SK-N-SH (cell line): ENCODE measurements around the gene AIF1. TPM values are rescaled to one million over a fixed set of nuclear protein-coding genes. Genes with fewer than 3 reads are reported as not detected.

ENCODE experiments used
- CTCF ChIA-PET: fragments of 300-600, 350-600 bp; formaldehyde crosslinking; extraction: SDS; loops from one replicate; lab custom pipeline; 2021; lab: Yijun Ruan, JAX
- POLR2A ChIA-PET: fragments of 350-600 bp; sonication (Branson Sonifier 250); formaldehyde crosslinking; extraction: SDS; loops from one replicate; lab custom pipeline; 2020; ENCODE audit warnings: antibody characterized with exemption, inconsistent platforms; lab: Yijun Ruan, JAX
- DNase-seq: peaks from one replicate; pipeline ENCODE4 v3.0.0; 2012
- H2AFZ ChIP-seq: fragments of 200-600 bp; sonication (generic); 2 replicates; pipeline ENCODE4 v1.8.1; 2016; ENCODE audit warnings: antibody characterized with exemption, mild to moderate bottlenecking, low read depth
- H3F3A ChIP-seq: fragments of 200-600 bp; sonication (generic); replicated peaks from 2 replicates; pipeline ENCODE3; 2016; ENCODE audit warnings: antibody characterized with exemption, mild to moderate bottlenecking; ENCODE audit not compliant: insufficient read depth
- H3K27ac ChIP-seq, 2 experiments: fragments of 200-500 bp in 1 of 2; fragments of 200-600 bp in 1 of 2; sonication (Bioruptor generic) in 1 of 2; sonication (generic), shearing (Covaris generic) in 1 of 2; 2 replicates each; pipeline versions ENCODE4 v1.5.1 to v1.6.1; 2014 to 2016; ENCODE audit warnings: low read depth in 2 of 2, inconsistent platforms in 1 of 2, low read length in 1 of 2, mild to moderate bottlenecking in 1 of 2, mixed read lengths in 1 of 2
- H3K27me3 ChIP-seq: fragments of 200-600 bp; sonication (generic), shearing (Covaris generic); 2 replicates; pipeline ENCODE4 v1.6.1; 2016; ENCODE audit warnings: mixed run types; ENCODE audit not compliant: insufficient read depth
- H3K36me3 ChIP-seq, 2 experiments: fragments of 200-500 bp in 1 of 2; fragments of 200-600 bp in 1 of 2; sonication (Bioruptor generic) in 1 of 2; sonication (generic) in 1 of 2; replicated peaks in 1 of 2; 2 replicates each; pipeline versions ENCODE3 to v1.5.1; 2014 to 2016; ENCODE audit warnings: low read length in 1 of 2, mild to moderate bottlenecking in 1 of 2; ENCODE audit not compliant: insufficient read depth in 2 of 2, control insufficient read depth in 1 of 2
- H3K4me1 ChIP-seq, 2 experiments: fragments of 200-500 bp in 1 of 2; fragments of 200-600 bp in 1 of 2; sonication (Bioruptor generic) in 1 of 2; sonication (generic), shearing (Covaris generic) in 1 of 2; 2 replicates each; pipeline versions ENCODE4 v1.5.1 to v1.6.1; 2014 to 2016; ENCODE audit warnings: low read depth in 1 of 2, low read length in 1 of 2, mixed run types in 1 of 2; ENCODE audit not compliant: insufficient read depth in 2 of 2, control insufficient read depth in 1 of 2
- H3K4me2 ChIP-seq: fragments of 200-600 bp; sonication (generic), shearing (Covaris generic); 2 replicates; pipeline ENCODE4 v1.6.1; 2017; ENCODE audit warnings: mixed run types
- H3K4me3 ChIP-seq, 2 experiments: fragments of 200-500 bp in 1 of 2; fragments of 200-600 bp in 1 of 2; sonication (Bioruptor generic) in 1 of 2; sonication (generic), shearing (Covaris generic) in 1 of 2; 2 replicates each; pipeline versions ENCODE4 v1.5.1 to v1.8.1; 2014 to 2016; ENCODE audit warnings: low read depth in 2 of 2, inconsistent platforms in 1 of 2, low read length in 1 of 2, mild to moderate bottlenecking in 1 of 2, mixed read lengths in 1 of 2, moderate library complexity in 1 of 2
- H3K79me2 ChIP-seq: fragments of 200-600 bp; sonication (generic); 2 replicates; pipeline ENCODE4 v1.8.1; 2017; ENCODE audit warnings: mild to moderate bottlenecking; ENCODE audit not compliant: insufficient read depth
- H3K9ac ChIP-seq: fragments of 200-600 bp; sonication (generic); 2 replicates; pipeline ENCODE4 v1.6.1; 2017; ENCODE audit warnings: mixed run types
- H3K9me2 ChIP-seq: fragments of 200-600 bp; sonication (generic); 2 replicates; pipeline ENCODE4 v1.6.1; 2017; ENCODE audit warnings: mixed run types
- H3K9me3 ChIP-seq: fragments of 200-600 bp; sonication (generic); 2 replicates; pipeline ENCODE4 v1.6.1; 2017; ENCODE audit warnings: mixed run types, mild to moderate bottlenecking, moderate library complexity
- H4K20me1 ChIP-seq: fragments of 200-600 bp; sonication (generic); 2 replicates; pipeline ENCODE4 v1.6.1; 2017; ENCODE audit warnings: mild to moderate bottlenecking, mixed run types; ENCODE audit not compliant: insufficient read depth
- CHD2 ChIP-seq: fragments of 150-350 bp; IDR thresholded peaks from 2 replicates; pipeline ENCODE4 v1.6.1; 2018; ENCODE audit warnings: low read length; ENCODE audit not compliant: partially characterized antibody
- ELF1 ChIP-seq: IDR thresholded peaks from 2 replicates; pipeline ENCODE4 v1.4.0; 2012
- EP300 ChIP-seq, 2 experiments: IDR thresholded peaks; 2 replicates each; pipeline versions ENCODE4 v1.4.0 to v1.6.1; 2012; ENCODE audit warnings: borderline replicate concordance in 1 of 2, low read depth in 1 of 2, low read length in 1 of 2
- EZH2phosphoT487 ChIP-seq: fragments of 200-600 bp; sonication (generic); IDR thresholded peaks from 2 replicates; pipeline ENCODE4 v1.6.1; 2017; ENCODE audit warnings: low read depth, mixed run types, mild to moderate bottlenecking, antibody characterized with exemption, moderate library complexity, borderline replicate concordance
- FOSL2 ChIP-seq: IDR thresholded peaks from 2 replicates; pipeline ENCODE4 v1.4.0; 2012; ENCODE audit warnings: low read depth, mild to moderate bottlenecking, moderate library complexity, borderline replicate concordance
- GABPA ChIP-seq: IDR thresholded peaks from 2 replicates; pipeline ENCODE4 v1.4.0; 2012; ENCODE audit warnings: low read depth, mild to moderate bottlenecking
- GATA2 ChIP-seq: sonication (generic); formaldehyde crosslinking; IDR thresholded peaks from 2 replicates; pipeline ENCODE4 v1.5.0; 2020; ENCODE audit warnings: mild to moderate bottlenecking, missing genetic modification reagents
- JUND ChIP-seq: IDR thresholded peaks from 2 replicates; pipeline ENCODE4 v1.4.0; 2012
- MEF2A ChIP-seq: IDR thresholded peaks from 2 replicates; pipeline ENCODE4 v1.4.0; 2012; ENCODE audit warnings: low read depth, borderline replicate concordance
- MXI1 ChIP-seq: IDR thresholded peaks from 2 replicates; pipeline ENCODE4 v1.6.1; 2012; ENCODE audit warnings: mild to moderate bottlenecking, low read depth, low read length, improper control_type of control experiment
- NRF1 ChIP-seq: IDR thresholded peaks from 2 replicates; pipeline ENCODE4 v1.6.1; 2012; ENCODE audit warnings: low read depth, mild to moderate bottlenecking, low read length
- POLR2AphosphoS5 ChIP-seq: IDR thresholded peaks from 2 replicates; pipeline ENCODE4 v1.6.1; 2012; ENCODE audit warnings: low read depth, low read length
- RAD21 ChIP-seq: IDR thresholded peaks from 2 replicates; pipeline ENCODE4 v1.6.1; 2012; ENCODE audit warnings: mild to moderate bottlenecking, low read length
- RFX5 ChIP-seq: IDR thresholded peaks from 2 replicates; pipeline ENCODE4 v1.6.1; 2012; ENCODE audit warnings: mild to moderate bottlenecking, improper control_type of control experiment, low read length
- SIN3A ChIP-seq: IDR thresholded peaks from 2 replicates; pipeline ENCODE4 v1.6.1; 2012; ENCODE audit warnings: low read depth, mild to moderate bottlenecking, low read length, moderate library complexity, borderline replicate concordance
- TAF1 ChIP-seq: IDR thresholded peaks from 2 replicates; pipeline ENCODE4 v1.6.1; 2012; ENCODE audit warnings: low read depth, mild to moderate bottlenecking, low read length, moderate library complexity, borderline replicate concordance
- YY1 ChIP-seq: IDR thresholded peaks from 2 replicates; pipeline ENCODE4 v1.4.0; 2012; ENCODE audit warnings: low read depth, mild to moderate bottlenecking
- WGBS: methylation state at CpG from one replicate; pipeline ENCODE4 v1.1.6; 2017; ENCODE audit warnings: low lambda C conversion rate; 5-methylcytosine and 5-hydroxymethylcytosine counted together
- polyA plus RNA-seq, 3 experiments: library from polyadenylated mRNA; depleted of rRNA; stranded (reverse); fragments of >200 nt; gene quantifications; 2 replicates each; pipeline ENCODE4 v1.2.3, GENCODE V29; 2012
- TF ChIP-seq, protein P1 (sequence below): IDR thresholded peaks from 2 replicates; pipeline ENCODE4 v1.6.1; 2012; ENCODE audit warnings: mild to moderate bottlenecking, low read depth, low read length, moderate library complexity
- TF ChIP-seq, protein P2 (sequence below): IDR thresholded peaks from 2 replicates; pipeline ENCODE4 v1.4.0; 2012; ENCODE audit warnings: low read depth, borderline replicate concordance
- TF ChIP-seq, protein P3 (sequence below): IDR thresholded peaks from 2 replicates; pipeline ENCODE4; 2012

The AIF1 gene
- polyA plus RNA-seq, 1 of the 3 experiments (the other 2 are of a cell fraction), result not detected

DNA sequence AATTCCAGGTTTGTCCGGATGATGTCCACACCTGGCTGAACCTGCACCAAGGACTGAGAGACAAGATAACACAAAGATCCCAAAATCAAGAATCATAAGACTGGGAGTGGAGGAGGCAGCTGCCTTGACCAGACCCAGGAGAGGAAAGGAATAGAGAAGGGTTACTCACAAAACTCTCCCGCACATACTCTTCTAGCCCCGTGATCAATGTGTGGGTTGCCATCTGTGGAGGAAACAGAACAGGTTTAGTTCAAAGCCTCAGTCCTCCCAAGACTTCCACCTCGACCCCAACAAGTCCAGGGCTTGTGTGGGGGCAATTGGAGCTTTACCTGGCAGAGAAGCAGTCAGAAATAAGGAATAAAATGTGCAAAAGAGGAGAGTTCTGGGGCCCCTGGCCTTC, 26.3 kb downstream of the AIF1 start (continued):
- TF ChIP-seq, protein P1, sequence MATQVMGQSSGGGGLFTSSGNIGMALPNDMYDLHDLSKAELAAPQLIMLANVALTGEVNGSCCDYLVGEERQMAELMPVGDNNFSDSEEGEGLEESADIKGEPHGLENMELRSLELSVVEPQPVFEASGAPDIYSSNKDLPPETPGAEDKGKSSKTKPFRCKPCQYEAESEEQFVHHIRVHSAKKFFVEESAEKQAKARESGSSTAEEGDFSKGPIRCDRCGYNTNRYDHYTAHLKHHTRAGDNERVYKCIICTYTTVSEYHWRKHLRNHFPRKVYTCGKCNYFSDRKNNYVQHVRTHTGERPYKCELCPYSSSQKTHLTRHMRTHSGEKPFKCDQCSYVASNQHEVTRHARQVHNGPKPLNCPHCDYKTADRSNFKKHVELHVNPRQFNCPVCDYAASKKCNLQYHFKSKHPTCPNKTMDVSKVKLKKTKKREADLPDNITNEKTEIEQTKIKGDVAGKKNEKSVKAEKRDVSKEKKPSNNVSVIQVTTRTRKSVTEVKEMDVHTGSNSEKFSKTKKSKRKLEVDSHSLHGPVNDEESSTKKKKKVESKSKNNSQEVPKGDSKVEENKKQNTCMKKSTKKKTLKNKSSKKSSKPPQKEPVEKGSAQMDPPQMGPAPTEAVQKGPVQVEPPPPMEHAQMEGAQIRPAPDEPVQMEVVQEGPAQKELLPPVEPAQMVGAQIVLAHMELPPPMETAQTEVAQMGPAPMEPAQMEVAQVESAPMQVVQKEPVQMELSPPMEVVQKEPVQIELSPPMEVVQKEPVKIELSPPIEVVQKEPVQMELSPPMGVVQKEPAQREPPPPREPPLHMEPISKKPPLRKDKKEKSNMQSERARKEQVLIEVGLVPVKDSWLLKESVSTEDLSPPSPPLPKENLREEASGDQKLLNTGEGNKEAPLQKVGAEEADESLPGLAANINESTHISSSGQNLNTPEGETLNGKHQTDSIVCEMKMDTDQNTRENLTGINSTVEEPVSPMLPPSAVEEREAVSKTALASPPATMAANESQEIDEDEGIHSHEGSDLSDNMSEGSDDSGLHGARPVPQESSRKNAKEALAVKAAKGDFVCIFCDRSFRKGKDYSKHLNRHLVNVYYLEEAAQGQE, result no peak
- TF ChIP-seq POLR2AphosphoS5 (no peak), RAD21 (no peak), ELF1 (no peak), TAF1 (no peak), CHD2 (no peak), YY1 (no peak), EZH2phosphoT487 (no peak), EP300 (IDR thresholded peaks at IDR 0.05; ENCODE audit: borderline replicate concordance in 1 of 2, low read depth in 1 of 2, low read length in 1 of 2) (no peak), MEF2A (no peak)

DNA sequence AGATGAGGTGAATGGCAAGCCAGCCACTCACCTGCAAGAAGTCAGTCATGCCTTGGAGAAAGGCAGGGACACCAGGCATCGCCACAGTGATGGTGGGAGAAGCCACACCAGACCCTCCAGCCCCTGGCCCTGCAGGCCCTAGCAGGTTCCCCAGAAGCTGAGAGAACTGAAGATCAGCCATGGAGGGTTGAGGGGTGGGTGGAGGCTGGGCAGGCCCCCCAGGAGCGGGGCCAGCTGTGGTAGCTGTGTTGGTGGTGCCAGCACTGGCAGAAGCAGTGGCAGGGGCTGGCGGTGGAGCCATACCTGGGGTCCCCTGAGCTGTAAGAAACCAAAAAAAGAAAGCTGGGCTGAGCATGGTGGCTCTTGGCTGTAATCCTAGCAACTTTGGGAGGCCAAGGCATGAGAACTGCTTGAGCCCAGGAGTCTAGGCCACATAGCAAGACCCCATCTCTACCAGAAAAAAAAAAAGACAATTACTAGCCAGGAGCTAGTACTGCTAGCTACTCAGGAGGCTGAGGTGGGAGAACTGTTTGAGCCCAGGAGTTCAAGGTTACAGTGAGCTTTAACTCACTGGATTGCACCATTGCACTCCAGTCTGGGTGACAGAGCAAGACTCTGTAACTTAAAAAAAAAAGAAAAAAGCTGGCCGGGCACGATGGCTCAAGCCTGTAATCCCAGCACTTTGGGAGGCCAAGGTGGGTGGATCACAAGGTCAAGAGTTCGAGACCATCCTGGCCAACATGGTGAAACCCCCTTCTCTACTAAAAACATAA, 27.9 kb downstream of the AIF1 start:
- H3F3A ChIP-seq, result peaks cover 31% of the 10 kb centered on the region

More for the DNA sequence above, 27.9 kb downstream of the AIF1 start:
- H3K4me1 ChIP-seq, result no peaks in the 10 kb centered on the region
- H3K79me2 ChIP-seq, result peaks cover 4% of the 10 kb centered on the region; the same call in 1 of the 2 replicates
- no peak overlapping the region for H3K27ac ChIP-seq
- H4K20me1 ChIP-seq, result no peaks in the 10 kb centered on the region
- no peak overlapping the region for H3K9ac ChIP-seq
- H2AFZ ChIP-seq, result no peak overlapping the region
- DNase-seq, result no peak
- TF ChIP-seq, protein P2, sequence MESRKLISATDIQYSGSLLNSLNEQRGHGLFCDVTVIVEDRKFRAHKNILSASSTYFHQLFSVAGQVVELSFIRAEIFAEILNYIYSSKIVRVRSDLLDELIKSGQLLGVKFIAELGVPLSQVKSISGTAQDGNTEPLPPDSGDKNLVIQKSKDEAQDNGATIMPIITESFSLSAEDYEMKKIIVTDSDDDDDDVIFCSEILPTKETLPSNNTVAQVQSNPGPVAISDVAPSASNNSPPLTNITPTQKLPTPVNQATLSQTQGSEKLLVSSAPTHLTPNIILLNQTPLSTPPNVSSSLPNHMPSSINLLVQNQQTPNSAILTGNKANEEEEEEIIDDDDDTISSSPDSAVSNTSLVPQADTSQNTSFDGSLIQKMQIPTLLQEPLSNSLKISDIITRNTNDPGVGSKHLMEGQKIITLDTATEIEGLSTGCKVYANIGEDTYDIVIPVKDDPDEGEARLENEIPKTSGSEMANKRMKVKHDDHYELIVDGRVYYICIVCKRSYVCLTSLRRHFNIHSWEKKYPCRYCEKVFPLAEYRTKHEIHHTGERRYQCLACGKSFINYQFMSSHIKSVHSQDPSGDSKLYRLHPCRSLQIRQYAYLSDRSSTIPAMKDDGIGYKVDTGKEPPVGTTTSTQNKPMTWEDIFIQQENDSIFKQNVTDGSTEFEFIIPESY, result no peak
- no peak for TF ChIP-seq FOSL2
- no peak for TF ChIP-seq MEF2A
- TF ChIP-seq, protein P1, result no peak
- TF ChIP-seq RFX5, result no peak
- no peak for TF ChIP-seq SIN3A
- TF ChIP-seq TAF1, result no peak
- no peak for TF ChIP-seq YY1
- no peak for TF ChIP-seq EZH2phosphoT487
- no peak for TF ChIP-seq MXI1
- TF ChIP-seq, protein P3, sequence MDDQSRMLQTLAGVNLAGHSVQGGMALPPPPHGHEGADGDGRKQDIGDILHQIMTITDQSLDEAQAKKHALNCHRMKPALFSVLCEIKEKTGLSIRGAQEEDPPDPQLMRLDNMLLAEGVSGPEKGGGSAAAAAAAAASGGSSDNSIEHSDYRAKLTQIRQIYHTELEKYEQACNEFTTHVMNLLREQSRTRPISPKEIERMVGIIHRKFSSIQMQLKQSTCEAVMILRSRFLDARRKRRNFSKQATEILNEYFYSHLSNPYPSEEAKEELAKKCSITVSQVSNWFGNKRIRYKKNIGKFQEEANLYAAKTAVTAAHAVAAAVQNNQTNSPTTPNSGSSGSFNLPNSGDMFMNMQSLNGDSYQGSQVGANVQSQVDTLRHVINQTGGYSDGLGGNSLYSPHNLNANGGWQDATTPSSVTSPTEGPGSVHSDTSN, result no peak
- TF ChIP-seq NRF1, result no peak
- TF ChIP-seq GATA2 (CRISPR knock-in tag), result no peak
- TF ChIP-seq JUND, result no peak
- no peak for TF ChIP-seq GABPA
- no peaks in the 10 kb centered on the region for H3K27me3 ChIP-seq
- peaks cover 46 to 84% of the 10 kb centered on the region in 2 experiments for H3K36me3 ChIP-seq
- no peaks in the 10 kb centered on the region for H3K9me2 ChIP-seq
- ChIA-PET CTCF (interaction anchor here (0.9 to 1.4 kb wide), 4 partner anchors 10 to 97 kb away, joined by 3 to 5 read pairs (median 4); partner anchors contain the start of genes ATP6V1G2 and GPANK1), POLR2A (interaction anchor here (2.2 kb wide), 1 partner anchor 9 kb away, joined by 11 read pairs; no protein-coding TSS in a partner anchor)
- no peak overlapping the region for H3K4me2 ChIP-seq
- 90% methylated on average over 5 of the region's 6 CpGs for WGBS
- H3K4me3 ChIP-seq, result no peak overlapping the region
- H3K9me3 ChIP-seq, result no peaks in the 10 kb centered on the region
